ENCODE results near the gene FARP1.

DNA sequence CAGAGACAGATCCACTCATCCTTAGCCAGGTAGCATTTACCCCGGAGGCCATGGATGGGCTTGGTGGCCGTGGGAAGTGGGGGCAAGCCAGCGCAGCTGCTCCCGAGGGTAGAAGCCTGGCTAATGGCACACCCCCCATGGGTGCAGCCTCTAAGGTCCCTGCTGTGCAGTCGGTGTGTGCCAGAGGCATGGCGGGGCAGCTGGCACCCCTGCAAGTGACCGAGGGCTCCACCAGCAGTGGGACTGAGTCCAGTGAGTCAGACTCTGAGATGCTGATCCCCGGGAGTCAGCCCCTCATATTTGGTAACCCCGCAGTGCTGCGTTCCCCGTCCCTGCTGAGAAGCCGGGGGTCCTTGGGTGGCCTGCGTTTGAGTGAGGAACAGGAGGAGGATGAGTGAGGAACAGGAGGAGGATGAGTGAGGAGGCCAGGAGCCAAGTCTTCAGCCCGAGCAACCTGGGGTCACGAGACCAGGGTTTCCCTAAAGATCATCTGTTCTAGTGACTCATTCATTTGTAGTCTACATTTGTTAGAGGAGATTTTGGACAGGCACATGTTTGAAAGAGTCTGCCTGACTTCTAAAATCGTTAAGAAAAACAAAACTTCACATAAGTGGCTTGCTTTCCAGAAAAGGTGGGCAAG lies 253.3 kb downstream of the FARP1 start:
- no peak for TF ChIP-seq TAF1 (IDR thresholded peaks at IDR 0.05; ENCODE audit: borderline replicate concordance, insufficient read depth, low read length)
- TF ChIP-seq, protein P1, sequence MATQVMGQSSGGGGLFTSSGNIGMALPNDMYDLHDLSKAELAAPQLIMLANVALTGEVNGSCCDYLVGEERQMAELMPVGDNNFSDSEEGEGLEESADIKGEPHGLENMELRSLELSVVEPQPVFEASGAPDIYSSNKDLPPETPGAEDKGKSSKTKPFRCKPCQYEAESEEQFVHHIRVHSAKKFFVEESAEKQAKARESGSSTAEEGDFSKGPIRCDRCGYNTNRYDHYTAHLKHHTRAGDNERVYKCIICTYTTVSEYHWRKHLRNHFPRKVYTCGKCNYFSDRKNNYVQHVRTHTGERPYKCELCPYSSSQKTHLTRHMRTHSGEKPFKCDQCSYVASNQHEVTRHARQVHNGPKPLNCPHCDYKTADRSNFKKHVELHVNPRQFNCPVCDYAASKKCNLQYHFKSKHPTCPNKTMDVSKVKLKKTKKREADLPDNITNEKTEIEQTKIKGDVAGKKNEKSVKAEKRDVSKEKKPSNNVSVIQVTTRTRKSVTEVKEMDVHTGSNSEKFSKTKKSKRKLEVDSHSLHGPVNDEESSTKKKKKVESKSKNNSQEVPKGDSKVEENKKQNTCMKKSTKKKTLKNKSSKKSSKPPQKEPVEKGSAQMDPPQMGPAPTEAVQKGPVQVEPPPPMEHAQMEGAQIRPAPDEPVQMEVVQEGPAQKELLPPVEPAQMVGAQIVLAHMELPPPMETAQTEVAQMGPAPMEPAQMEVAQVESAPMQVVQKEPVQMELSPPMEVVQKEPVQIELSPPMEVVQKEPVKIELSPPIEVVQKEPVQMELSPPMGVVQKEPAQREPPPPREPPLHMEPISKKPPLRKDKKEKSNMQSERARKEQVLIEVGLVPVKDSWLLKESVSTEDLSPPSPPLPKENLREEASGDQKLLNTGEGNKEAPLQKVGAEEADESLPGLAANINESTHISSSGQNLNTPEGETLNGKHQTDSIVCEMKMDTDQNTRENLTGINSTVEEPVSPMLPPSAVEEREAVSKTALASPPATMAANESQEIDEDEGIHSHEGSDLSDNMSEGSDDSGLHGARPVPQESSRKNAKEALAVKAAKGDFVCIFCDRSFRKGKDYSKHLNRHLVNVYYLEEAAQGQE (IDR thresholded peaks at IDR 0.05; ENCODE audit: insufficient read depth in 1 of 2, low read depth in 2 of 2, low read length in 2 of 2): no peak

Measured in PFSK-1 (cell line).